Measurements from ENCODE around the gene NRXN3.

DNA sequence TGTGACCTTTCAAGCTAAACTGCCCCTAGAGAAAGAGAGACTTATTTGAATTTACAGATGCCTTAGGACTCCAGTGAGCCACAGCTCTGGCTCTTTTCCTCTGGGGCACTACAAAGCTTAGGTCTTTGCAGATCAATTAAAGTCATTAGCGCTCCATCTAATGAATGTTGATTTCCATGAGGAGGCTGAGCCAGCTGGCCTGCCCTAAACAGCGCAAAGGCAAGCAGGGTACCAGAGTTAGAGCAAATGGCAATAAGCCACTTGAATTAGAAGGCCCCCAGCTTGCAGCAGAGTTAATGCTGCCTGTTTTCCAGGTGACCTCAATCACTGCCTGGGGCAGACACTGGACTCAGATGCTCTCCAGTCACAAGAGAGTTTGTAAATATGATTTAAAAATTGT, 1345.8 kb downstream of the NRXN3 start:
- TF ChIP-seq, protein P1, sequence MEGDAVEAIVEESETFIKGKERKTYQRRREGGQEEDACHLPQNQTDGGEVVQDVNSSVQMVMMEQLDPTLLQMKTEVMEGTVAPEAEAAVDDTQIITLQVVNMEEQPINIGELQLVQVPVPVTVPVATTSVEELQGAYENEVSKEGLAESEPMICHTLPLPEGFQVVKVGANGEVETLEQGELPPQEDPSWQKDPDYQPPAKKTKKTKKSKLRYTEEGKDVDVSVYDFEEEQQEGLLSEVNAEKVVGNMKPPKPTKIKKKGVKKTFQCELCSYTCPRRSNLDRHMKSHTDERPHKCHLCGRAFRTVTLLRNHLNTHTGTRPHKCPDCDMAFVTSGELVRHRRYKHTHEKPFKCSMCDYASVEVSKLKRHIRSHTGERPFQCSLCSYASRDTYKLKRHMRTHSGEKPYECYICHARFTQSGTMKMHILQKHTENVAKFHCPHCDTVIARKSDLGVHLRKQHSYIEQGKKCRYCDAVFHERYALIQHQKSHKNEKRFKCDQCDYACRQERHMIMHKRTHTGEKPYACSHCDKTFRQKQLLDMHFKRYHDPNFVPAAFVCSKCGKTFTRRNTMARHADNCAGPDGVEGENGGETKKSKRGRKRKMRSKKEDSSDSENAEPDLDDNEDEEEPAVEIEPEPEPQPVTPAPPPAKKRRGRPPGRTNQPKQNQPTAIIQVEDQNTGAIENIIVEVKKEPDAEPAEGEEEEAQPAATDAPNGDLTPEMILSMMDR (IDR thresholded peaks at IDR 0.05), result no peak
- no peak for TF ChIP-seq POLR2A (IDR thresholded peaks at IDR 0.05)
- TF ChIP-seq POLR2AphosphoS5 (IDR thresholded peaks at IDR 0.05), result no peak

Data from stomach (tissue), 4 donors.